PFSK-1 (cell line): ENCODE data around the gene CLK2. TPM values are rescaled to one million over a fixed set of nuclear protein-coding genes. Genes with fewer than 3 reads are reported as not detected.

ENCODE experiments used
- FOXP2 ChIP-seq: optimal IDR thresholded peaks from 2 replicates; pipeline ENCODE3; 2011; ENCODE audit warnings: borderline replicate concordance, control low read depth, inconsistent platforms; ENCODE audit not compliant: insufficient read depth; ENCODE audit errors: extremely low read length, extremely low read depth
- POLR2AphosphoS5 ChIP-seq: IDR thresholded peaks from 2 replicates; pipeline ENCODE4 v1.6.1; 2012; ENCODE audit warnings: low read depth, mild to moderate bottlenecking, control low read depth, low read length, moderate library complexity
- REST ChIP-seq, 2 experiments: IDR thresholded peaks; 2 replicates each; pipeline versions ENCODE4 v1.6.1 to v1.8.0; 2011 to 2012; ENCODE audit warnings: low read depth in 2 of 2, low read length in 2 of 2, control low read depth in 1 of 2, inconsistent platforms in 1 of 2, mild to moderate bottlenecking in 1 of 2, moderate library complexity in 1 of 2; ENCODE audit not compliant: insufficient read depth in 1 of 2
- SIN3A ChIP-seq: IDR thresholded peaks from 2 replicates; pipeline ENCODE4 v1.6.1; 2012; ENCODE audit warnings: mild to moderate bottlenecking, low read length, moderate library complexity, borderline replicate concordance; ENCODE audit not compliant: insufficient read depth
- TAF1 ChIP-seq: IDR thresholded peaks from 2 replicates; pipeline ENCODE4 v1.6.1; 2012; ENCODE audit warnings: low read length, control low read depth, borderline replicate concordance; ENCODE audit not compliant: insufficient read depth
- polyA plus RNA-seq: library from polyadenylated mRNA; unstranded; fragments of >200 nt; gene quantifications from one replicate; pipeline ENCODE4 v1.2.1, GENCODE V29; 2012; ENCODE audit warnings: low read depth, missing spikeins; ENCODE audit not compliant: insufficient read length

The CLK2 gene
- 56.1 TPM for polyA plus RNA-seq

GRCh38 chr1:155273343-155274245, at the start of gene CLK2:
CLK2 (minus strand) TSS chr1:155273504; CDS start chr1:155270977, 2,527 bp downstream.
- TF ChIP-seq POLR2AphosphoS5 (peak; percentile 84), FOXP2 (peak; percentile 96), REST (IDR thresholded peaks at IDR 0.05; ENCODE audit: insufficient read depth in 1 of 2, low read depth in 2 of 2, low read length in 2 of 2) (peak in 1 of 2 experiments; percentile 11; a peak in 1 of 4 replicates), TAF1 (peak; percentile 67), SIN3A (peak; percentile 84; the same call in 1 of the 2 replicates)

GRCh38 chr1:155322571-155322952, 49.3 kb upstream of the CLK2 start:
- TF ChIP-seq FOXP2 = no peak
- TF ChIP-seq REST (IDR thresholded peaks at IDR 0.05; ENCODE audit: insufficient read depth in 1 of 2, low read depth in 2 of 2, low read length in 2 of 2) = no peak
- TF ChIP-seq TAF1 = no peak
- TF ChIP-seq SIN3A = no peak

GRCh38 chr1:155321639-155322503, 48.6 kb upstream of the CLK2 start:
- TF ChIP-seq FOXP2 (no peak), REST (IDR thresholded peaks at IDR 0.05; ENCODE audit: insufficient read depth in 1 of 2, low read depth in 2 of 2, low read length in 2 of 2) (no peak), SIN3A (no peak), TAF1 (no peak), POLR2AphosphoS5 (no peak)

GRCh38 chr1:155320661-155321617, 47.6 kb upstream of the CLK2 start, which contains the start of gene RUSC1:
RUSC1 (plus strand) TSS chr1:155320894; CDS start chr1:155321774, 880 bp downstream.
- no peak for TF ChIP-seq SIN3A
- TF ChIP-seq POLR2AphosphoS5 = peak; percentile 78

GRCh38 chr1:155320252-155320651, 46.9 kb upstream of the CLK2 start:
- no peak for TF ChIP-seq FOXP2
- no peak for TF ChIP-seq SIN3A
- no peak for TF ChIP-seq TAF1
- TF ChIP-seq POLR2AphosphoS5 = no peak
- TF ChIP-seq REST (IDR thresholded peaks at IDR 0.05; ENCODE audit: insufficient read depth in 1 of 2, low read depth in 2 of 2, low read length in 2 of 2) = no peak
